DMS79 treated with DMSO at 0.1 percent for 48 hours (cell line): ENCODE data around the gene ELOA.
"Not testable (repeated sequence)": the region's sequence is repeated elsewhere in the genome, so short reads cannot be mapped to it uniquely, and the experiment has no call there.

ENCODE experiments used
- DNase-seq: peaks from one replicate; lab custom pipeline; 2025; lab: John Stamatoyannopoulos, UW

The ELOA gene

DNA sequence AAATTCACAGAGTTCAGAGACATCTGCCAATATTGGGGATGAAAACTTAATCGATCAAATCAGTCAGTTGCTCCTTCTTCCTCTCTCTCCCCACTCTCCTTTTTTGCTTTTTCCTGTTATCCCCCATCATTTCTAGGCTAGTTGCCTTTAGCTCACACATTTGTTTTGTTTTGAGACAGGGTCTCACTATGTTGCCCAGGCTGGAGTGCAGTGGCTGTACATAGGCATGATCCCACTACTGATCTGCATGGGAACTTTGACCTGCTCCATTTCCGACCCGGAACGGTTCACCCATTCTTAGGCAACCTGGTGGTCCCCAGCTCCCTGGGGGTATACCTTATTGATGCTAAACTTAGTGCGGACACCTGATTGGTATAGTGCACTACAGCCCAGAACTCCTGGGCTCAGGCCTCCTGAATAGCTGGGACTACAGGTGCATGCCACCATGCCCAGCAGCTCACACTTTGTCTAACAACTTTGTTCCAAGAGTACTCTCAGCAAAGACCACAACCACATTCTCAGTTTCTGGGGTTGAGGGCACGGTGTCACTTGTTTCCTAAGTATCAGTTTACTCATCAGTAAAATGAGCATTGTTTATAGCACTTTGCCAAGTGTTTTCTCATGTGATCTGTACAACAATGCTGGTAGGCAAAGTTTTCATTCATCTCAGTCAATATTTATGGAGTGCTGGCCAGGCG, 6.7 kb upstream of the ELOA start:
- DNase-seq: no peak

DNA sequence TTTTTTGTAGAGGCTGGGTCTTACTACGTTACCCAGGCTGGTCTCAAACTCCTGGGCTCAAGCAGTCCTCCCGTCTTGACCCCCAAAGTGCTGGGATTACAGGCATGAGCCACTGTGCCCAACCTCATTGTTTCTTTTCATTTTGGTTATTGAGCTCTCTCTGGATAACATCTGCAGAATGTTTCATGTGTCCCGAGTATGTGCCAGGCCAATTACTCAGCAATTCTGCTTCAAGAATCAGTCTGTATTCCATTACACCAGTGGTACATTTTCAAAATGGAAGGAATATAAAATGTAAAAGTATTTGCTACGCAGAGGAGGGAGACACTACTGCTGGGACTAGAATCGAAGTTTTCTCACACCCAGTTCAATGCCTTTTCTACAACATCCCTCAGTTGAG, 1.7 kb upstream of the ELOA start:
- DNase-seq: no peak

DNA sequence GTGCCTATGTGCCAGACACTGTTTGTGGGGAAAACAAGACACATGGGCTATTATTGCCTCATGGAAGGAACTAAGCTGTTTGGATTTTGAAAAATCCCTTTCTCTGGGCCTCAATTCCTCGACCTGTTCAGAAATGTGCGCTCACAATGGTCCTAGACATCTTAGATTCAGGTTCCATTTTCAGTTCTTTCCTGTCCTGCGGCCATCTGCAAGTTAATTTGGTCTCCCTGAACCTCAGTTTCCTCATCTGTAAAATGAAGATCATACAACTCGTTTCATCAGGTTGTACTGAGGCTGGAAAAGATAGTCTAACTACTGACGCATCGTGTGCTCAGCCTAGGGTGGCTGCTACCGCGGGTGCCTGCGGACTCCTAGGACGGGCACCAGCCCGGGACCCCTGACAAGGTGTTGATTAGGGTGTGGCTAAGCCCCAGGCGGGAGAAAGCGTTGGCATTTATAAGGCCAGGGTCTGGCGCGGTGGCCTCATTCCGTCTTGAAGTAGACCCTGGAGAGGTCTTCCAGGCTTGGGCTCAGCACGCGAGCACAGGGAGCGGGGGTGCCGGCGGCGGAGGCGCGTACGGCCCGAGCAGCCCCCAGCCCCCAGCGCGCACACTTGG, 493 bp upstream of the ELOA start:
- peak; percentile 55 for DNase-seq

DNA sequence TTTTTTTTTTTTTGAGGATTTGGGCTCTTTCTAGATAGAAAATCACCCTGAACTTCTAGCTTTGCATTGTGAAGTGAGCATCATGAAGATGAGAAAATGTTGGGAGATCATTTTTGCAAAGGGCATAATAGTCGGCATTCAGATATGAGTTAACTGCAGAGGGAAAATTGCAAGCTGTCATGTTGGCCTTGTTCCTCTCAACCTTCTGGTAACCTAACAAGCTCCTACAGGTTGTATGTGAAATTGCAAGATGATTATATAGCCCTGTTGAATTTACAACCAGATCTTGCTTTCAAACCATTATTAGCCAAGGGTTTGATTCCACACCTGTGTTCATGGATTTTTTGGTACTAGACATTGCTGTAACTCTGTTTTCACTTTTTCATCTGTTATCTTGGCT, 2.2 kb downstream of the ELOA start:
- no peak for DNase-seq

DNA sequence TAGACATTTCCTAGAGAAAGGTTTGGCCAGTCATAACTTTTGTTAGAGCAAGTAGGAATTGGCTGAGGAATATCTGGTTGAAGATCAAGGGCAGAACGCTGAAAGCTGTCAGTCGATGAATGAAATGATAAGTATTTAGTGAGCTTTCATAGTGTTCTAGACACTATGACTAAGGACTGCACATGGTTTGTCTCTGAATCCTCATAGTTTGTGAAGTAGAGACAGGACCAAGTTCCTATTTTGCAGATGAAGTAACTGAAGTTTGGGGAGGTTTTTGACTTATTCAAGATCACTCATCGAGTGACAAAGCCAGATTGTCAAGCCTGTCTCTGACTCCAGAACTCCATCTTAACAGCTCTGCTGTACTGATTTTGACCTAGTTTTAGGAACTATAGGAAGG, 4.7 kb downstream of the ELOA start:
- DNase-seq: no peak

DNA sequence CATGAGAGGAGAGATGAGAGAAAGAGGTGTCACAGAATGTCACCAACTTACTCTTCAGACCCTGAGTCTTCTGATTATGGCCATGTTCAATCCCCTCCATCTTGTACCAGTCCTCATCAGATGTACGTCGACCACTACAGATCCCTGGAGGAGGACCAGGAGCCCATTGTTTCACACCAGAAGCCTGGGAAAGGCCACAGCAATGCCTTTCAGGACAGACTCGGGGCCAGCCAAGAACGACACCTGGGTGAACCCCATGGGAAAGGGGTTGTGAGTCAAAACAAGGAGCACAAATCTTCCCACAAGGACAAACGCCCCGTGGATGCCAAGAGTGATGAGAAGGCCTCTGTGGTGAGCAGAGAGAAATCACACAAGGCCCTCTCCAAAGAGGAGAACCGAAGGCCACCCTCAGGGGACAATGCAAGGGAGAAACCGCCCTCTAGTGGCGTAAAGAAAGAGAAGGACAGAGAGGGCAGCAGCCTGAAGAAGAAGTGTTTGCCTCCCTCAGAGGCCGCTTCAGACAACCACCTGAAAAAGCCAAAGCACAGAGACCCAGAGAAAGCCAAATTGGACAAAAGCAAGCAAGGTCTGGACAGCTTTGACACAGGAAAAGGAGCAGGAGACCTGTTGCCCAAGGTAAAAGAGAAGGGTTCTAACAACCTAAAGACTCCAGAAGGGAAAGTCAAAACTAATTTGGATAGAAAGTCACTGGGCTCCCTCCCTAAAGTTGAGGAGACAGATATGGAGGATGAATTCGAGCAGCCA, 8.0 kb downstream of the ELOA start:
- no peak for DNase-seq

DNA sequence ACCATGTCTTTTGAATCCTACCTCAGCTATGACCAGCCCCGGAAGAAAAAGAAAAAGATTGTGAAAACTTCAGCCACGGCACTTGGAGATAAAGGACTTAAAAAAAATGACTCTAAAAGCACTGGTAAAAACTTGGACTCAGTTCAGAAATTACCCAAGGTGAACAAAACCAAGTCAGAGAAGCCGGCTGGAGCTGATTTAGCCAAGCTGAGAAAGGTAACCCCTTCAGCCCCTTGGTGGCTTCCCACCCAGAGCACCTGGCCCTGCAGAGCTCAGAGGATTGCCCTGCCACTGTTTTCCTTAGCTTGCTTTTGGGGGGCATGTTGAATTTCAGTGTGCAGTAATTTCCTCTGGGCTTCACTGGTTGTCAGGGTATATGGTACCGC, 8.5 kb downstream of the ELOA start:
- DNase-seq: no peak

DNA sequence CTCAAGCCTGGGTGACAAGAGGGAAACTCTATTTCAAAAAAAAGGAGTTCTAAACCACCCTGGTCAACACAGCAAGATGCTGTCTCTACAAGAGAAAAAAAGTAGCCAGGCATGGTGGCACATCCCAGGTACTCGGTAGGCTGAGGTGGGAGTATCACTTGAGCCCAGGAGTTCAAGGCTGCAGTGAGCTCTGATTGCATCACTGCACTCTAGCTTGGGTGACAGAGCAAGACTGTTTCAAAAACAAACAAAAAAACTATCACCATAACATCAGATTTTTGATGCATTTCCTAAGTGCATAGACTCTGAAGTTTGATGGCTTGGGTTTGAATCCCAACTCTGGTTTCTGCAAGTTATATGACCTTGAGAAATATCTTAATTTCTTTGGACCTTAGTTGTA, 9.6 kb downstream of the ELOA start:
- no peak for DNase-seq

DNA sequence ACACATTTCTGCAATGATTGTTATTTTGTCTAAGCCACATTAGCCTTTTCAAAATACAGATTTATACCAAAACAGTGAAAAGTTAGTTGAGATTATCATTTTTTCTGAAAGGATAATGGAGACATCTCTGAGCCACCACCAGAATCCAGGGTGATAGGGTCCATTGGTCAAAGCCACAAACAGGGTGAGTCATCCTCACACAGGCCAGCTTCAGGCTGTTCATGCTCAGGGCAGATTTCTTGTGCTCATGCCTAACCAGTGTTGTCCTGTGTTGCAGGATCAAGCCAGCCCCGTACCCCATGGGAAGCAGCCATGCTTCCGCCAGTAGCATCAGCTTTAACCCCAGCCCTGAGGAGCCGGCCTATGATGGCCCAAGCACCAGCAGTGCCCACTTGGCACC, 13.4 kb downstream of the ELOA start:
- DNase-seq: no peak

DNA sequence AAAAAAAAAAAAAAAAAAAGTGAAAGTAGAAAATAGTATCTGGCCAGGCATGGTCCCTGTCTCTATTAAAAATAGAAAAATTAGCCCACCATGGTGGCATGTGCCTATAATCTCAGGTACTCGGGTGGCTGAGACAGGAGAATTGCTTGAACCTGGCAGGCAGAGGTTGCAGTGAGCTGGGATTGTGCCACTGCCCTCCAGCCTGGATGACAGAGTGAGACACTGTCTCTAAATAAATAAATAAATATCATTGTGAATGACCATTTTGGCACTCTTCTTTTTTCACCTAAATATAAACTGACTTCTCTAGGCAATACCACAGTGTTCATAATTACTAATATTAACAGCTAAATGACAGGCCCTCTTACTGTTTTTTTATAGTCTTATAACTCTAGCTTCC, 14.5 kb downstream of the ELOA start:
- no peak for DNase-seq

DNA sequence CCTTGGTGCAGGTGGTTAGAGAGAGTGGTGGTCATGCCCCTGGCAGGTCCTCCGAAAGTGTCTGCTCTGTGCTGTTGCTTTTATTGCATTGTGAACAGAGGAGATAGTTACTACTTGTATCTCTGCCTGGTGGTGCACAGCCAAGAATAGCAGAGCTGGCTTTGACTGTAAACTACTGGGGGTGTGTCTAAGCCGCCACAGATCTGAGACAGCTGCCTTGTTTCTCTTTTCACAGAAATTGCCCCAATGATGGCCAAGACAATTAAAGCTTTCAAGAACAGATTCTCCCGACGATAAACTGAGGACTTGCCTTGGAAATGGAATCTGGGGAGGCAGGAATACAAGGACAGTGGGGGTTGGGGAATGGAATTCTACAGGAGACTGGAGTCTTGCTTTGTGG, 16.0 kb downstream of the ELOA start:
- no peak for DNase-seq

DNA sequence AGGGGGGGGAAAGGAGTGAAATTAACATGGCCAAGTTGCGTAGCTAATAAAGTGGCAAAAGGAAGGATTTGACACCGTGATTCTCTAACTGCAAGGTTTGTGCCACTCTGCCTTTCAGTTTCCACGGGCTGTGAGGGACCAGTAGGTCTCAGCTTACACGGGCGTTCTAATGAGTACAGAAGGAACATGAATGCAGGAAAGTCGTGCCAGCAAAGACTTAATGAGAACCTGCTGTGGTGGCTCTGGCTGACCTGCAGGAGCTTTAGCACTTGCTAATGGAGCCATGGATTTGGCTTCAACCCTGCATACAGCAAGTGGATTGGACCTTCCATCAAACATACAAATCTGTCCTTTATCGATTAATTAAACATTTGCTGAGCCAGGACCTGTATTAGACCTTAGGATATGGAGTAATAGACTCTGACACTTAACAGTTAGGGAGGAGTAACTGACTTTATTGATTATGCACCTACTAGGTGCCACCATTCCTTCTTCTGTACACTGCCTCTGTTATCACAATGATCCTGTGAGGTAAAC, 19.8 kb downstream of the ELOA start:
- DNase-seq: no peak

DNA sequence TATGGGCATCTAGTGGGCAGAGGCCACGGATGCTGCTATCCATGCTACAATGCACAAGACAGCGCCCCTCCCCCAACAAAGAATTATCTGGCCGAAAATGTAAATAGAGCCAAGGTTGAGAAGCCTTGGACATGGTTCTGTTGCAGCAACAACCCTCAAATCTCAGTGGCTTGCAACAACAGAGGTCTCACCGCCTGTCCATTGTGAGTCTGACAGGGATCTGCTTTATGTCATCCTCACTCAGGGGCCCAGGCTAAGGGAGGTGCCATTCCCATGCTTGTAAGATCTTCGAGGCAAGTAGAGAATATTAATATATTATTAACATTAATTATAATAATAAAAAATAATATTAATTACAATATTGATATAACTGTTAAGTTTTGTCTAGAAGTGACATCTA, 25.5 kb downstream of the ELOA start:
- no peak for DNase-seq

DNA sequence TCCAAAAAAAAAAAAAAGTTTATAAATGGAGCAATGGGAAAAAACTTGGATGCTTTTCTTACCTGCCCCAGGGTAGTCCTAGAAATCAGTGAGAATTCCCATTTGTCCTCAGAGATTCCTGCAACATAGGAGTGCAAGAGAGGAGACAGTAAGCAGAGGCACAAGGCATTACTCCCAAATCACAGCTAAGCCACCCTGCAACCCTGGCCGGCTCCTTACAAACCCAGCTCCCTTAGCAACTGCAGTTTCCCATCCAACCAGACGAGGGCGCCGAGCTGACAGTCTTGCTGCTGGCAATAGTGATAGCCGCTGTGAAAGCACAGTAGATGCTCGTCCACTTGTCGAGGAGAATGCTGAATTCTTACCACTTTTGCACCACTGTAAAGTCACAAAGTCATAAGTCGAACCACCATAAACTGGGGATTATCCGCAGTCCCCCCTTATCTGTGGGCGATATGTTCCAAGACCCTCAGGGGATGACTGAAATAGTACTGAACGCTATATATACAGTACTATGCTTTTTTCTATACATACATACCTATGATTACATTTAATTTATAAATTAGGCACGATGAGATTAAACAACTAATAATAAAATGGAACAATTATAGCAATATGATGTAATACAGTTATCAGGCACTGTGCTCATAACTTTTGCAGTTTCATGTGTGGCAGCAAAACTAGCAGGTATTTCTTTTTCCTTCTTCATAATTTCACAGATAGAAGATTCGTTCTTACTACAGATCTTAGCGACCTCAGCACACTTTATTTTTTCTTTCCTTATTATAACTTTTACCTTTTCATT, 29.0 kb downstream of the ELOA start:
- peak; percentile 69 for DNase-seq

DNA sequence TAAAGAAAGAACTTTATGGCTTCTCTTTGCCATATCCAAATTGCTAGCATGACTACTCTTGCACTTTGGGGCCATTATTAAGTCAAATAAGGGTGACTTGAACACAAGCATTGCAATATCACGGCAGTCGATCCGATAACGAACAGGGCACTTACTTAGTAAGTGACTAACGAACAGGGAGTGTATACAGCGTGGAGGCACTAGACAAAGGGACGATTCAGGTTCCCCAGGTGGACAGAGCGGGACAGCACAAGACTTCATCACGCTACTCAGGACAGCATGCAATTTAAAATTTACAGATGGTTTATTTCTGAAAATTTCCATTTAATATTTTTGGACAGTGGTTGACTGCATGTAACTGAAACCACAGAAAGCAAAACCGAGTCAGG, 29.6 kb downstream of the ELOA start:
- no peak for DNase-seq

DNA sequence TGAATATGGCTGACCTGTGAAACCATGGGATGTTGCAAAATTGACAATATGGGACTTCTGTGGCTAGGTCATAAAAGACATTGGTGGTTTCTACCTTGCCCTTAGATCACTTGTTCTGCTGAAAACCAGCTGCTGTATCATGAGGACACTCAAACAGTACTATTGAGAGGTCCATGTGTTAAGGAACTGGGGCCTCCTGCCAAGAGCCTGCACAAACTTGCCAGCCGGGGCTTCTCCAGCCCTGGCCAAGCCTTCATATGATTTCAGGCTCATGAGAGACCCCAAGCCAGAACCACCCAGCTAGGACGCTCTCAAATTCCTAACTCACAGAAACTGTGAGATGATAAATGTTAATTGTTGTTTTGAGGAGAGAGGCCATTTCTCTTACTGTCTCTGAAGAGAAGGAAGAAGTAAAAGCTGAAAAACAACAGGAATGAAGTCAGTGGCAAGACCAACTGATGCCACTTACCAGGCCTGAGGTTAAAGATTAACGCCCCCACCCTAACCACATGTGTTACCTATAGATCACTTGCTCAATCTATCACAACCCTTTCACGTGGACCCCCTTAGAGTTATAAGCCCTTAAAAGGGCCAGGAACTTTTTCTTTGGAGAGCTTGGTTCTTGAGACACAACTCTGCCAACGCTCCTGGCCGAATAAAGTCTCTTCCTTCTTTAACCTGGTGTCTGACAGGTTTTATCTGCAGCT, 31.1 kb downstream of the ELOA start:
- peak; percentile 84 for DNase-seq

DNA sequence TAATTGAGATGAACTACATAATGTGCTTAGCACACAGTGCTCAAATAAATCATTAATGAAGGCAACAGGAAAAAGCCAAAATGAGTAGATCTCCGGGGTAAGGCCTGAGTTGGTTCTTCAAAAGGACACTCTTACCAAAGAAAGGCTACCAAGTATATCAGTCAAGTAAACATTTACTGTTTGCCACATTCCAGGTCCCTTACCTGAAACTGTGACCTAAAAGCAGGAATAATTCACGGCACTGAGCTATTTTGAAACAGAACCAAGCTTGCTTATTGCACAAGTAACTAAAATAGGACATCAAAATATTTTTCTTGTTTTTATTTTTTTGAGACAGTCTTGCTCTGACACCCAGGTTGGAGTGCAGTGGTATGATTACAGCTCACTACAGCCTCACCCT, 32.9 kb downstream of the ELOA start:
- DNase-seq: no peak

DNA sequence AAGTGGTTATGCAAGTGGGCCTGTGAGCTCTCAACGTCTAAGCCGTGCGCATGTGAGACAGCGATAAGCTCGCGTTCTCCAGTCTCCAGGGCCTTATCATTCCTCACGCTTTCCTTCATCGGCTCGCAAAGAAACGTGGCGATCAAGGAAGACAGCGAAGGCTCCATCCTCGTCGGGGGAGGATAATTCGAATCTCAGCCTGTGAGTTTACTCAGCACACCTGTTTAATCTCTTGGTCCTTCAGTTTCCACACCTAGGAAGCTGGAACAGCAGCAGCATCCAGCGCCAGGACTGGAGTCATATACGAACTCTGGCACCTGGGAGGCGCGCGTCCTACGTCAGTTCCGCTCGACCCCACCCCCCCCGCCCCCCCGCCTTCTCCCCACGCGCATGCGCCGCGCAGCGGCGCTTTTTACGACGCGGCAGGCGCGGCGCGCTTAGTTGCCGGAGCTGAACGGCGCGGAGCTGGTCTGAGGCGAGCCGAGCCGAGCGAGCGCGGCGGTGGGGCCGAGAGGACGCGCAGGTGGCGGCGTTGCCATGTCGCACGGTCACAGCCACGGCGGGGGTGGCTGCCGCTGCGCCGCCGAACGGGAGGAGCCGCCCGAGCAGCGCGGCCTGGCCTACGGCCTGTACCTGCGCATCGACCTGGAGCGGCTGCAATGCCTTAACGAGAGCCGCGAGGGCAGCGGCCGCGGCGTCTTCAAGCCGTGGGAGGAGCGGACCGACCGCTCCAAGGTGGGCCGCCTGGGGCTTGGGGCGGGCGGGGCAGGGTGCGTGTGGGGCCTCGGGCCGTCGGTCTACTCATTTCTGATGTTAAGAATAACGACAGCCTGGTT, 34.9 kb downstream of the ELOA start, which contains the start of gene PITHD1:
Gene PITHD1, plus strand, starts transcription at position 440 of the 836 bp plus-strand sequence. Its CDS starts 98 bp downstream, at position 538.
- peak; percentile 91 for DNase-seq

DNA sequence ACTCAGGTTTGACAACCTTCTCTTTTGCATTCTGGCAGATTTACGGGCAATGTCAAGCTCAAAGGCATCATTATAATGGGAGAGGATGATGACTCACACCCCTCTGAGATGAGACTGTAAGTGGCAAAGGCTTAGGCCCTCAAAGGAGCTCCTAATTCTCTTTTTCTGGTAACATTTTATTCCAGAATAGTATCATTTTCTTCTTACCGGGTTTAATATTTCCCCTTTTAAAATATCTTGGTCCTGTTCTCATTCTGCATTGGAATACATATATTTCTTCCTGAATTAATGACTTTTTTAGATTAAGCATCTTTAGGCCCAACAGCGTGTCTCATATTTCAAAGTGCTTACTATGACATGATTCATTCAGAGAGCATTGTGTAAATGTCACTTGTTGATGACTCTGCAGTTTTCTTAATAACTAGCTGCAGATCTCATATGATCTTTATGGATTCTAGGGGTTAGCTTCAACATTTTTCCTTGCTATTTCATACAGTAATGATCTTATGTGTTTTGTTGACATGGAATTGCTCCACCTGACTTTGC, 36.6 kb downstream of the ELOA start:
- DNase-seq: no peak

DNA sequence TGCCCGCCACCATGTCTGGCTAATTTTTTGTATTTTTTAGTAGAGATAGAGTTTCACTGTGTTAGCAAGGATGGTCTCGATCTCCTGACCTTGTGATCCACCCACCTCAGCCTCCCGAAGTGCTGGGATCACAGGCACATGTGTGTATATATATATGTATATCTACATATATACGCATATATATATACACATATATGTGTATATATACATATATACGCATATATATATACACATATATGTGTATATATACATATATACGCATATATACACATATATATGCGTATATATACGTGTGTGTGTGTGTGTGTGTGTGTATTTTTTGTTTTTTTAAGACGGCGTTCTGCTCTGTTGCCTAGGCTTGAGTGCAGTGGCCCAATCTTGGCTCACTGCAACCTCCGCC, 39.9 kb downstream of the ELOA start:
- DNase-seq: not testable (repeated sequence)
